ENCODE results near the gene NRG3.
"Not testable (repeated sequence)": the region's sequence is repeated elsewhere in the genome, so short reads cannot be mapped to it uniquely, and the experiment has no call there.

Gene NRG3

DNA sequence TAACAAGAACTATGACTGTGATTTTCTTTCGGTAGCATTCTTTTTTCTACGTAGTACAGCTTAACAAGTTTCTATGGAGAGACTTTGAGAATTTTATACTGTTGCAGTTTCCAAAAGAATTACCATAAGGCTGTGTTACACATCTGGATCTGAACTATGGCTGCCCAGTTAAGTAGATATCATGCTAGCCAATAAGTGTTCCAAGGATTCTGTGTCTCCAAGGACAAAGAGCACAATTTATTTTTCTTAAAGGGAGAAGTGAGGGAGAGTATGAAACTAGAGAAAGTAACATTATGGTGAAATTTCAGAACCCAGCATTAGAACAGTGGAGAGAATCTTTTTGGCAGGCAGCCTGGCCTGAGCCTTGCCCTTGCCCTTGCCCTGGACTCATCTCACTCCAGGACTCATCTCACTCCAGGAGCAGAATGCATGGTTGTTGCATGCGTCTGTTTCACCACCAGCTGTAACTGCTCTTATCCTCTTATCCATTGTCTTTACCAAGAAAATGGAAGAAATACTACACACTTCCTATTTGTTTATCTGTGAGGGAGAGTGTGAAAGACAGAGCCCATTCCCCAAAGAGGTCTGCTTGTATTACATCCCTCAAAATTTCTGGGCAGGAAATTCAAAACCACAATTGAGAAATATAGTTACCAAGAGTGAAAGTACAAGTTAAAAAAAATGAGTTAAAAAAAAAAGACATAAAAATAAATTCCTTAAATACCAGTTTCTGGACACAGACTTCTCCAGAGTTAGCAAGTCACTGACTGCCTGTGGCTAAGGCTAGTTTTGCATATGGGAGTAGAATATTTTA lies 1067.5 kb downstream of the NRG3 start:
- H3K27ac ChIP-seq, result no peak overlapping the region
- TF ChIP-seq, protein P1, sequence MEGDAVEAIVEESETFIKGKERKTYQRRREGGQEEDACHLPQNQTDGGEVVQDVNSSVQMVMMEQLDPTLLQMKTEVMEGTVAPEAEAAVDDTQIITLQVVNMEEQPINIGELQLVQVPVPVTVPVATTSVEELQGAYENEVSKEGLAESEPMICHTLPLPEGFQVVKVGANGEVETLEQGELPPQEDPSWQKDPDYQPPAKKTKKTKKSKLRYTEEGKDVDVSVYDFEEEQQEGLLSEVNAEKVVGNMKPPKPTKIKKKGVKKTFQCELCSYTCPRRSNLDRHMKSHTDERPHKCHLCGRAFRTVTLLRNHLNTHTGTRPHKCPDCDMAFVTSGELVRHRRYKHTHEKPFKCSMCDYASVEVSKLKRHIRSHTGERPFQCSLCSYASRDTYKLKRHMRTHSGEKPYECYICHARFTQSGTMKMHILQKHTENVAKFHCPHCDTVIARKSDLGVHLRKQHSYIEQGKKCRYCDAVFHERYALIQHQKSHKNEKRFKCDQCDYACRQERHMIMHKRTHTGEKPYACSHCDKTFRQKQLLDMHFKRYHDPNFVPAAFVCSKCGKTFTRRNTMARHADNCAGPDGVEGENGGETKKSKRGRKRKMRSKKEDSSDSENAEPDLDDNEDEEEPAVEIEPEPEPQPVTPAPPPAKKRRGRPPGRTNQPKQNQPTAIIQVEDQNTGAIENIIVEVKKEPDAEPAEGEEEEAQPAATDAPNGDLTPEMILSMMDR (conservative IDR thresholded peaks at IDR 0.05), result no peak

DNA sequence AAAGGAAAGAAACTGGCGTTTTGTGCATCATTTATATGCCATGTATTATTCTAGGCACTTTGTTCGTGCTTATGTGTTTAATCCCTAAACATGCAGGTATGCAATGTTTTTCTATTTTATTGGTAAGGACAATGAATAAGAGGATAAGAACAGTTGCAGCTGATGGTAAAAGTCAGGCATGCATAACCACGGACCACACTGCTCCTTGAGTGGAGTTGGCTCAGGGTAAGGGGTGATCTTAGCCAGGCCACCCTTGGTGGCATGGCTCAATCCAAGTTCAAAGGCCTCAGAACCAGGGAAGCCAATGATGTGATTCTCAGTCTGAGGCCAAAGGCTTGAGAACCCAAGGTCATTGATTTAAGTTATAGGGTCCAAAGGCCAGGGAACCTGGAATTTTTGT lies 1068.1 kb downstream of the NRG3 start:
- TF ChIP-seq, protein P1 (conservative IDR thresholded peaks at IDR 0.05), result no peak
- no peak overlapping the region for H3K27ac ChIP-seq

DNA sequence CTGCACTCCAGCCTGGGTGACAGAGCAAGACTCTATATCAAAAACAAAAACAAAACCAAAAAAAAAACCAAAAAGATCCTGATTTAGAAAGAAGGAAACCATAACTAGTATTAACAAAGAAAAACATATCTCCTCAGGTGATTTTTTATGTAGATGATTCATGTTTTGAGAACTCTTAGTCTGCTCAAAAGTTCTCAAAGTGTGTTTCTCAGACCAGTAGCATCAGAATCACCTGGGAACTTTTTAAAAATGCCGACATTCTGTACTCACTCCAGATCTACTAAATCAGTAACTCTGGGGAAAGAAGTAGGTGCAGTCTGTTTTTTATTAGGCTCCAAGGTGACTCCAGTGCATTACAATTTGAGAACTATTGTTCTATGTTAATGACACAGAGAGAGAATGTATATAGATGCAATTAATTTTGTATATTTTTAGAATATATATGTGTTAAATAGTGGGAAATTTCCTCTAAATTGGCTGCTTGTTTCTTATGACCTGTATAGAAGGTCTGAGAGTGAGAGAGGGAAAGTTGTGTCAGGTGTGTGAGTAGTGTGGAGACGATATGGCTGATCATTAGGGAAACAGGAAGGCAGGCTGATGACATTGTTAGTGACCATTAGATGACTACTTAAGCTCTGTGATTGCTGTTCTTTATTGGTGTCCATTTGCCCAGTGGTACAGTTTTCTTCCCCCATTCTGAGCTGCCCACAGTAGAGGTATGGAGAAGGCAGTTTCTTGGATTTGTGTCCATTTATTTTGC lies 1075.0 kb downstream of the NRG3 start:
- H3K27ac ChIP-seq, result no peak overlapping the region
- TF ChIP-seq, protein P1 (conservative IDR thresholded peaks at IDR 0.05), result no peak

DNA sequence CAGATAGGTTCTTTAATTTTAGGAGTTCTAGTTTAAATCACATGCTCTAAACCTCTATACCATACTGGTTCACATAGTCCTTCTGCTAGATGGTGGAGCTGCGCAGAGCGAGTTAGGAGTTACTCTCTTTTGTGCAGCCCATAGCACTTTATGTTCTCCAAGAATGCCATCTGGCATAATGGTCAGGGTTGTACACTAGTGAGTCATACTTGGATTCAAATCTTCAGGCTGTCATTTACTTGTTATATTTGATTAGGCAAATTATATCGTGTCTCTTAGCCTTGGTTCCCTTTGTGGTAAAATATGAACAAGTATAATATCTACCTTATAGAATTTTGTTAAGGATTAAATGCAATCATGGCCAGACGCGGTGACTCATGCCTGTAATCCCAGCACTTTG lies 1078.3 kb downstream of the NRG3 start:
- H3K27ac ChIP-seq, result no peak overlapping the region
- TF ChIP-seq, protein P1 (conservative IDR thresholded peaks at IDR 0.05), result no peak

DNA sequence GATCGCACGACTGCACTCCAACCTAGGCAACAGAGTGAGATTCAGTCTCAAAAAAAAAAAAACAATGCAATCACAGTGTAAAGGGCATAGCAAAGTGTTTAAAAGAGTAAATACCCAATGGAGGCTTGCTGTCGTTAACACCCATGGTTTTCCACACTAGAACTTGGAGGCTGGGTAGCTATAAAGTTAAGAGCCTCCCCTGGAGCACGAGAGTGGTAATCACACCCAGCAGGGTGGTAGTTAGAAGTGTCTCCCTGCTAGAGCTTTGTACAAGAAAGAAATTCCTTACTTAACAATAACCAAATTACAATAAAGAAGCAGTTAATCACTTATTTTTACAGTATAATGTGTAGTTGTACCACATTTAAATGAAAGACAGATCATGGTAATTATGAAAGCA lies 1078.9 kb downstream of the NRG3 start:
- TF ChIP-seq, protein P1 (conservative IDR thresholded peaks at IDR 0.05), result no peak
- no peak overlapping the region for H3K27ac ChIP-seq

DNA sequence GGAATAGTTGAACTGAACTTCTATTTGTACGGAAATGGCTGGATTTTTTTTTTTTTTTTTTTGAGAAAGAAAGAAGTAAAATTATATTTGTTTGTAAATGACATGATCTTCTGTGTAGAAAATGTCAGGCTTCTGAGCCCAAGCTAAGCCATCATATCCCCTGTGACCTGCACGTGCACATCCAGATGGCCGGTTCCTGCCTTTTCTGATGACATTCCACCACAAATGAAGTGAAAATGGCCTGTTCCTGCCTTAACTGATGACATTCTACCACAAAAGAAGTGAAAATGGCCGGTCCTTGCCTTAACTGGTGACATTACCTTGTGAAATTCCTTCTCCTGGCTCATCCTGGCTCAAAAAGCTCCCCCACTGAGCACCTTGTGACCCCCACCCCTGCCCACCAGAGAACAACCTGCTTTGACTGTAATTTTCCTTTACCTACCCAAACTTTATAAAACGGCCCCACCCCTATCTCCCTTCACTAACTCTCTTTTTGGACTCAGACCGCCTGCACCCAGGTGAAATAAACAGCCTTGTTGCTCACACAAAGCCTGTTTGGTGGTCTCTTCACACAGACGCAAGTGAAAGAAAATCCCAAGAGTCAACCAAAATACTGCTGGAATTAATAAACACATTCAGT lies 1085.5 kb downstream of the NRG3 start:
- H3K27ac ChIP-seq, result not testable (repeated sequence)

DNA sequence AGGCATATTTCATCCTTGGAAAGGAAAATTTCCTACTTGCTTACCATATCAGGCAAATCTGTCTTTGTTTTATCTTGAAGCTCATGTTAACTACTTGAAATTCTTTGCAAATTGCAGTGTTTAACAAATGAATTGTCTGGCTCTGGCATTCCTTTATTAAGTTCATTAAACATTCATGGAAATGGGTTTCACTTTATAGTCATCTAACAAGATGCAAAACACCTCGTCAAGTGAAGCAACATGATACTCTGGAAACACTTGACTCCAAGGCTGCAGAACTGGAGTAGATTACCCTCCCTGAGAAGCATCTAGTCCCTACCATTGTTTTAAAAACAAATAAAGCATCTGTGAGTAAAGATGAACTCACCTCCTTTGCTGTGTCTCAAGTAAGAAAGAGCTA lies 1086.9 kb downstream of the NRG3 start:
- H3K27ac ChIP-seq, result no peak overlapping the region
- TF ChIP-seq, protein P1 (conservative IDR thresholded peaks at IDR 0.05), result no peak

All from VCaP (cell line).